Endodermal cell (in vitro differentiated cells): Measurements from ENCODE around the gene TMEM39A. TPM values are rescaled to one million over a fixed set of nuclear protein-coding genes. Genes with fewer than 3 reads are reported as not detected.

Experiments used
- DNase-seq: peaks from one replicate; pipeline ENCODE4 v3.0.0-alpha.2; 2017
- H3K27ac ChIP-seq: 2 replicates; pipeline ENCODE4 v1.5.1; 2013; ENCODE audit warnings: mild to moderate bottlenecking, low read depth, low read length, moderate library complexity
- H3K27me3 ChIP-seq: 2 replicates; pipeline ENCODE4 v1.6.1; 2013; ENCODE audit warnings: mild to moderate bottlenecking, low read length, moderate library complexity; ENCODE audit not compliant: insufficient read depth, control insufficient read depth, poor library complexity, severe bottlenecking
- H3K36me3 ChIP-seq: 2 replicates; pipeline ENCODE4 v1.7.0; 2013; ENCODE audit warnings: mild to moderate bottlenecking, low read length, moderate library complexity; ENCODE audit not compliant: control insufficient read depth, insufficient read depth
- H3K4me1 ChIP-seq: one replicate; pipeline ENCODE4 v1.7.0; 2013; ENCODE audit warnings: low read length; ENCODE audit not compliant: control insufficient read depth, insufficient read depth
- H3K4me3 ChIP-seq: 2 replicates; pipeline ENCODE4 v1.5.1; 2013; ENCODE audit warnings: mild to moderate bottlenecking, low read length, moderate library complexity
- H3K9ac ChIP-seq: 2 replicates; pipeline ENCODE4 v1.6.1; 2013; ENCODE audit warnings: mild to moderate bottlenecking, low read length, moderate library complexity; ENCODE audit not compliant: poor library complexity, severe bottlenecking; ENCODE audit errors: extremely low read depth
- H3K9me3 ChIP-seq: 2 replicates; pipeline ENCODE4 v1.6.1; 2013; ENCODE audit warnings: mild to moderate bottlenecking, low read length, moderate library complexity; ENCODE audit not compliant: control insufficient read depth
- H3K27ac Mint-ChIP-seq: 2 replicates; pipeline ENCODE4 v1.8.0; 2020; ENCODE audit warnings: mixed read lengths
- H3K27me3 Mint-ChIP-seq: 2 replicates; pipeline ENCODE4 v1.8.0; 2021; ENCODE audit warnings: mild to moderate bottlenecking, mixed read lengths; ENCODE audit not compliant: insufficient read depth
- H3K36me3 Mint-ChIP-seq: 2 replicates; pipeline ENCODE4 v1.8.0; 2020; ENCODE audit warnings: low read depth, mixed read lengths
- H3K4me1 Mint-ChIP-seq: 2 replicates; pipeline ENCODE4 v1.8.0; 2020; ENCODE audit warnings: mixed read lengths
- H3K4me3 Mint-ChIP-seq: 2 replicates; pipeline ENCODE4 v1.8.0; 2020; ENCODE audit warnings: mild to moderate bottlenecking, moderate library complexity, mixed read lengths
- H3K9me3 Mint-ChIP-seq: 2 replicates; pipeline ENCODE4 v1.8.0; 2020; ENCODE audit warnings: mild to moderate bottlenecking, mixed read lengths
- WGBS, 2 experiments: methylation state at CpG; one replicate each; pipeline versions ENCODE4 v1.1.5 to v1.1.7; 2013; ENCODE audit warnings: missing lambda C conversion rate in 2 of 2, mixed read lengths in 1 of 2; ENCODE audit not compliant: insufficient coverage in 1 of 2, insufficient read length in 1 of 2; 5-methylcytosine and 5-hydroxymethylcytosine counted together
- total RNA-seq, 2 donors: library from RNA; stranded (reverse); fragmentation: NEBNext Ultra II Directional in 1 of 2; extraction: Animal tissue kit (Norgen Biotek cat#: 25700) in 1 of 2; gene quantifications; 2 replicates in 1 of 2; 3 replicates in 1 of 2; pipeline ENCODE4 v1.2.1, GENCODE V29; 2021
- TF ChIP-seq, protein P1 (sequence below): fragments of 200-600 bp; sonication (generic); conservative IDR thresholded peaks from 2 replicates; pipeline ENCODE4 v1.5.0; 2021; ENCODE audit warnings: antibody characterized with exemption, mild to moderate bottlenecking

TMEM39A gene
- total RNA-seq, 2 donors from 2014 or later = 62.3 to 81.8 TPM

DNA sequence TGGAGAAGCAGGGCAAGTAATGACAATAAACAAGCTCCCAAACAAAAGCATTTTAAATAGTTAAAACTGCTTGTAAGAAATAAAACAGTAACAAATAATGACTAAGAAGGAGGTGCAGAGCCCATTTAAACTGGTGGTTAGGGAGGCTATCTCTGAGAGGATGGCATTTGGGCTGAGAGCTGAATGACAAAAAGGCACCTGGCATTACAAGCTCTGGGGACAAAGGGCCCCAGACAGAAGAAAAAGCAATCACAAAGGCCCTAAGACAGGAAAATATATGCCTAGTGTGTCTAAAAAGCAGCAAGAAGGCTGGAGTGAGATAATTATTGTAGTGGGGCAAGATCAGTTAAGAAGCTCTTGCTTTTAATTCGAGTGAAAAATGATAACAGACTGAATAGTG lies 9.6 kb downstream of the TMEM39A start:
- Mint-ChIP-seq H3K27ac (no peak overlapping the region), H3K27me3 (no peaks in the 10 kb centered on the region), H3K9me3 (no peaks in the 10 kb centered on the region), H3K4me1 (no peaks in the 10 kb centered on the region), H3K36me3 (peaks cover 67% of the 10 kb centered on the region), H3K4me3 (no peak overlapping the region)
- no peak for DNase-seq
- Histone ChIP-seq H3K9me3 (no peaks in the 10 kb centered on the region), H3K27me3 (no peaks in the 10 kb centered on the region), H3K9ac (no peak overlapping the region), H3K4me3 (no peak overlapping the region), H3K36me3 (peaks cover 94% of the 10 kb centered on the region), H3K27ac (no peak overlapping the region), H3K4me1 (no peaks in the 10 kb centered on the region)
- TF ChIP-seq, protein P1, sequence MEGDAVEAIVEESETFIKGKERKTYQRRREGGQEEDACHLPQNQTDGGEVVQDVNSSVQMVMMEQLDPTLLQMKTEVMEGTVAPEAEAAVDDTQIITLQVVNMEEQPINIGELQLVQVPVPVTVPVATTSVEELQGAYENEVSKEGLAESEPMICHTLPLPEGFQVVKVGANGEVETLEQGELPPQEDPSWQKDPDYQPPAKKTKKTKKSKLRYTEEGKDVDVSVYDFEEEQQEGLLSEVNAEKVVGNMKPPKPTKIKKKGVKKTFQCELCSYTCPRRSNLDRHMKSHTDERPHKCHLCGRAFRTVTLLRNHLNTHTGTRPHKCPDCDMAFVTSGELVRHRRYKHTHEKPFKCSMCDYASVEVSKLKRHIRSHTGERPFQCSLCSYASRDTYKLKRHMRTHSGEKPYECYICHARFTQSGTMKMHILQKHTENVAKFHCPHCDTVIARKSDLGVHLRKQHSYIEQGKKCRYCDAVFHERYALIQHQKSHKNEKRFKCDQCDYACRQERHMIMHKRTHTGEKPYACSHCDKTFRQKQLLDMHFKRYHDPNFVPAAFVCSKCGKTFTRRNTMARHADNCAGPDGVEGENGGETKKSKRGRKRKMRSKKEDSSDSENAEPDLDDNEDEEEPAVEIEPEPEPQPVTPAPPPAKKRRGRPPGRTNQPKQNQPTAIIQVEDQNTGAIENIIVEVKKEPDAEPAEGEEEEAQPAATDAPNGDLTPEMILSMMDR = no peak
- WGBS, 2 experiments = 96 to 100% methylated on average over 1 of the region's 1 CpG

DNA sequence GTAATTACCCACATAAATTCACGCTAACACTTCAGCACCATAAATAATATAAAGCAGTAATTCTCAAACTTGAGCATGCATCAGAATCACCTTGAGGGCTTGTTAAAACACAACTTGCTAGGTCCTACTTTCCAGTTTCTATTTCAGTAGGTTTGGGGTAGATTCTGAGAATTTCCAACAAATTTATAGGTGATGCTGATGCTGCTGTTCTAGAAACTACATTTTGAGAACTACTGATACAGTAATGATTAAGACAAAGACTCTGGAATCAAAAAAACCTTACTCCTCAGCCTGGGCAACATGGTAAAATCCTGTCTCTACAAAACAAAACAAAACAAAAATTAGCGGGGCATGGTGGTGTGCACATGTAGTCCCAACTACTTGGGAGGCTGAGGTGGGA lies 18.8 kb downstream of the TMEM39A start:
- H3K9me3 ChIP-seq = peaks cover 10% of the 10 kb centered on the region
- 80 to 97% methylated on average over 1 to 2 of the region's 2 CpGs for WGBS, 2 experiments
- peaks cover 71% of the 10 kb centered on the region for H3K36me3 Mint-ChIP-seq

GRCh38 chr3:119443179-119443578 lies 20.2 kb downstream of the TMEM39A start:
- H3K36me3 Mint-ChIP-seq = peaks cover 67% of the 10 kb centered on the region
- TF ChIP-seq, protein P1 = no peak
- H3K27me3 Mint-ChIP-seq = no peaks in the 10 kb centered on the region

More for the DNA sequence above, 18.8 kb downstream of the TMEM39A start:
- H3K4me3 ChIP-seq = no peak overlapping the region
- no peaks in the 10 kb centered on the region for H3K4me1 ChIP-seq
- TF ChIP-seq, protein P1 = no peak
- no peak overlapping the region for H3K9ac ChIP-seq
- H3K27me3 ChIP-seq = no peaks in the 10 kb centered on the region
- no peak for DNase-seq
- no peak overlapping the region for H3K27ac ChIP-seq
- Mint-ChIP-seq H3K4me3 (no peak overlapping the region), H3K9me3 (no peaks in the 10 kb centered on the region), H3K27me3 (no peaks in the 10 kb centered on the region), H3K4me1 (no peaks in the 10 kb centered on the region), H3K27ac (no peak overlapping the region)
- H3K36me3 ChIP-seq = peaks cover 87% of the 10 kb centered on the region

More at GRCh38 chr3:119443179-119443578, 20.2 kb downstream of the TMEM39A start:
- Mint-ChIP-seq H3K4me1 (no peaks in the 10 kb centered on the region), H3K9me3 (no peaks in the 10 kb centered on the region), H3K27ac (no peak overlapping the region), H3K4me3 (no peak overlapping the region)
- no peak overlapping the region for H3K4me3 ChIP-seq
- DNase-seq = no peak
- H3K27ac ChIP-seq = no peak overlapping the region
- H3K4me1 ChIP-seq = no peaks in the 10 kb centered on the region
- H3K9me3 ChIP-seq = peaks cover 10% of the 10 kb centered on the region
- H3K27me3 ChIP-seq = no peaks in the 10 kb centered on the region
- H3K9ac ChIP-seq = no peak overlapping the region
- peaks cover 85% of the 10 kb centered on the region for H3K36me3 ChIP-seq
